ENCODE data around the gene GPLD1.

DNA sequence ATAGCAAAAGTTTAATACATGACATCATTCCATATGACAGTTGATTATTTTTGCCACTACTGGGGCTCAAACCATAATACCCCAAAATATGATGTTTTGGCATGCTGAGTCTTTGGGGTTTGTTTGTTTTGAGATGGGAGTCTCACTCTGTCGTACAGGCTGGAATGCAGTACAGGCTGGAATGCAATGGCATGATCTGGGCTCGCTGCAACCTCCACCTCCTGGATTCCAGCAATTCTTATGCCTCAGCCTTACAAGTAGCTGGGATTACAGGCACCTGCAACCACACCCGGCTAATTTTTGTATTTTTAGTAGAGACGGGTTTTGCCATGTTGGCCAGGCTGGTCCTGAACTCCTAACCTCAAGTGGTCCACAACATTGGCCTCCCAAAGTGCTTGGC is 87.9 kb downstream of the GPLD1 start:
- TF ChIP-seq ZFX (IDR thresholded peaks at IDR 0.05): no peak
- TF ChIP-seq CTCF (conservative IDR thresholded peaks at IDR 0.05): no peak
